ENCODE measurements around the gene HMG20A.

Gene HMG20A

GRCh38 chr15:77480859-77481633, 60.4 kb downstream of the HMG20A start:
- FAIRE-seq: no peak

GRCh38 chr15:77481670-77482069, 61.0 kb downstream of the HMG20A start:
- no peak for FAIRE-seq

- no peak for FAIRE-seq
Measured at GRCh38 chr15:77482570-77482969, 61.9 kb downstream of the HMG20A start.

GRCh38 chr15:77483425-77484140, 62.9 kb downstream of the HMG20A start:
- no peak for FAIRE-seq

GRCh38 chr15:77484994-77485393, 64.3 kb downstream of the HMG20A start:
- FAIRE-seq: no peak

- FAIRE-seq: no peak
Measured at GRCh38 chr15:77486542-77487468, 66.1 kb downstream of the HMG20A start.

GRCh38 chr15:77487469-77487842, 66.8 kb downstream of the HMG20A start:
- FAIRE-seq: no peak

- no peak for FAIRE-seq
Measured at GRCh38 chr15:77487888-77488287, 67.2 kb downstream of the HMG20A start.

GRCh38 chr15:77489647-77490046, 69.0 kb downstream of the HMG20A start:
- FAIRE-seq: no peak

GRCh38 chr15:77493324-77493907, 72.7 kb downstream of the HMG20A start:
- no peak for FAIRE-seq

- no peak for FAIRE-seq
Measured at GRCh38 chr15:77494073-77494867, 73.6 kb downstream of the HMG20A start.

GRCh38 chr15:77494964-77495363, 74.3 kb downstream of the HMG20A start:
- FAIRE-seq: no peak

GRCh38 chr15:77495838-77496596, 75.3 kb downstream of the HMG20A start:
- no peak for FAIRE-seq

GRCh38 chr15:77496715-77497109, 76.0 kb downstream of the HMG20A start:
- no peak for FAIRE-seq

GRCh38 chr15:77497110-77497737, 76.5 kb downstream of the HMG20A start:
- no peak for FAIRE-seq

GRCh38 chr15:77497942-77498361, 77.3 kb downstream of the HMG20A start:
- FAIRE-seq: no peak

- FAIRE-seq: no peak
Measured at GRCh38 chr15:77499087-77499760, 78.5 kb downstream of the HMG20A start.

GRCh38 chr15:77500989-77501388, 80.3 kb downstream of the HMG20A start:
- no peak for FAIRE-seq

GRCh38 chr15:77502379-77503095, 81.8 kb downstream of the HMG20A start:
- no peak for FAIRE-seq
